ENCODE data around the gene ZNF618. TPM values are rescaled to one million over a fixed set of nuclear protein-coding genes. Genes with fewer than 3 reads are reported as not detected.

The ZNF618 gene
- polyA plus RNA-seq, 3 donors, result 0.53 to 1.9 (median 0.78) TPM

- Histone ChIP-seq H3K9me3 (replicated peaks in 1 of 2; ENCODE audit: control insufficient read depth in 1 of 2, insufficient read depth in 1 of 2, low read length in 2 of 2) (no peaks in the 10 kb centered on the region), H3K4me3 (replicated peaks in 1 of 3; ENCODE audit: low read depth in 2 of 3, low read length in 3 of 3) (no peak overlapping the region), H2AFZ (ENCODE audit: insufficient read depth, low read depth, low read length, poor library complexity, severe bottlenecking) (no peak overlapping the region), H3K9ac (ENCODE audit: insufficient read depth, low read length, poor library complexity, severe bottlenecking) (no peak overlapping the region), H3K79me2 (ENCODE audit: insufficient read depth, low read length) (no peaks in the 10 kb centered on the region), H3K4me1 (ENCODE audit: control insufficient read depth in 1 of 2, insufficient read depth in 2 of 2, low read length in 2 of 2) (no peaks in the 10 kb centered on the region), H3K27me3 (ENCODE audit: control insufficient read depth in 2 of 2, insufficient read depth in 2 of 2, low read length in 2 of 2) (no peaks in the 10 kb centered on the region), H3K27ac (ENCODE audit: low read depth in 1 of 2, low read length in 2 of 2) (no peak overlapping the region), H4K20me1 (ENCODE audit: insufficient read depth, low read length) (no peaks in the 10 kb centered on the region), H3K4me2 (replicated peaks; ENCODE audit: extremely low read depth, low read length, poor library complexity, severe bottlenecking) (no peak overlapping the region), H3K36me3 (replicated peaks in 1 of 2; ENCODE audit: control insufficient read depth in 1 of 2, insufficient read depth in 2 of 2, low read length in 2 of 2) (peaks cover 15 to 29% of the 10 kb centered on the region in 2 donors)
- H3K4me1 Mint-ChIP-seq, result no peaks in the 10 kb centered on the region
- H3K36me3 Mint-ChIP-seq, result peaks cover 22 to 23% of the 10 kb centered on the region in 2 donors
- H3K27ac Mint-ChIP-seq, result no peak overlapping the region
- H3K4me3 Mint-ChIP-seq, result no peak overlapping the region
- H3K9me3 Mint-ChIP-seq, result peaks cover 0 to 2% (median 0%) of the 10 kb centered on the region in 7 donors
- H3K27me3 Mint-ChIP-seq (ENCODE audit: low read depth in 3 of 3), result peaks cover 0 to 2% (median 0%) of the 10 kb centered on the region in 3 donors
- WGBS (ENCODE audit: insufficient coverage), result 89% methylated on average over 2 of the region's 4 CpGs
- DNase-seq, result no peak
- no peak for TF ChIP-seq CTCF (IDR thresholded peaks at IDR 0.05)
- intact Hi-C loops (cut with micrococcal nuclease), result no loop called here
Observed at GRCh38 chr9:114046237-114046755, 170.2 kb downstream of the ZNF618 start.

- no peak for TF ChIP-seq CTCF (IDR thresholded peaks at IDR 0.05)
- intact Hi-C loops (cut with micrococcal nuclease), result no loop called here
Observed at GRCh38 chr9:114046875-114047274, 170.8 kb downstream of the ZNF618 start.

More at GRCh38 chr9:114046875-114047274, 170.8 kb downstream of the ZNF618 start:
- no CpG with 5 or more reads among the region's 1 CpG for WGBS (ENCODE audit: insufficient coverage)
- Mint-ChIP-seq H3K36me3 (peaks cover 22 to 27% of the 10 kb centered on the region in 2 donors), H3K4me3 (no peak overlapping the region), H3K9me3 (peaks cover 0 to 2% (median 0%) of the 10 kb centered on the region in 7 donors), H3K4me1 (no peaks in the 10 kb centered on the region), H3K27me3 (ENCODE audit: low read depth in 3 of 3) (peaks cover 0 to 2% (median 0%) of the 10 kb centered on the region in 3 donors), H3K27ac (no peak overlapping the region)
- no peak overlapping the region for H2AFZ ChIP-seq (ENCODE audit: insufficient read depth, low read depth, low read length, poor library complexity, severe bottlenecking)
- no peaks in the 10 kb centered on the region for H3K4me1 ChIP-seq (ENCODE audit: control insufficient read depth in 1 of 2, insufficient read depth in 2 of 2, low read length in 2 of 2)
- no peaks in the 10 kb centered on the region for H3K79me2 ChIP-seq (ENCODE audit: insufficient read depth, low read length)
- H3K27me3 ChIP-seq (ENCODE audit: control insufficient read depth in 2 of 2, insufficient read depth in 2 of 2, low read length in 2 of 2), result no peaks in the 10 kb centered on the region
- peaks cover 15 to 29% of the 10 kb centered on the region in 2 donors for H3K36me3 ChIP-seq (replicated peaks in 1 of 2; ENCODE audit: control insufficient read depth in 1 of 2, insufficient read depth in 2 of 2, low read length in 2 of 2)
- H3K9me3 ChIP-seq (replicated peaks in 1 of 2; ENCODE audit: control insufficient read depth in 1 of 2, insufficient read depth in 1 of 2, low read length in 2 of 2), result no peaks in the 10 kb centered on the region
- H3K4me3 ChIP-seq (replicated peaks in 1 of 3; ENCODE audit: low read depth in 2 of 3, low read length in 3 of 3), result no peak overlapping the region
- no peaks in the 10 kb centered on the region for H4K20me1 ChIP-seq (ENCODE audit: insufficient read depth, low read length)
- H3K27ac ChIP-seq (ENCODE audit: low read depth in 1 of 2, low read length in 2 of 2), result no peak overlapping the region
- no peak for DNase-seq
- no peak overlapping the region for H3K9ac ChIP-seq (ENCODE audit: insufficient read depth, low read length, poor library complexity, severe bottlenecking)
- no peak overlapping the region for H3K4me2 ChIP-seq (replicated peaks; ENCODE audit: extremely low read depth, low read length, poor library complexity, severe bottlenecking)

Measured in CD14-positive monocyte (primary cell).